HUES64 (cell line): ENCODE data around the gene MRPL19.
"Not testable (repeated sequence)": the region's sequence is repeated elsewhere in the genome, so short reads cannot be mapped to it uniquely, and the experiment has no call there.

ENCODE experiments used
- H3K27ac ChIP-seq: 2 replicates; pipeline ENCODE4 v1.7.0; 2013; ENCODE audit warnings: low read depth, low read length, inconsistent platforms
- H3K27me3 ChIP-seq: 2 replicates; pipeline ENCODE4 v1.6.1; 2013; ENCODE audit warnings: mild to moderate bottlenecking, low read length; ENCODE audit not compliant: insufficient read depth
- H3K36me3 ChIP-seq: 2 replicates; pipeline ENCODE4 v1.6.1; 2013; ENCODE audit warnings: mild to moderate bottlenecking, low read length; ENCODE audit not compliant: insufficient read depth
- H3K4me1 ChIP-seq: 2 replicates; pipeline ENCODE4 v1.6.1; 2013; ENCODE audit warnings: mild to moderate bottlenecking, low read length, moderate library complexity; ENCODE audit not compliant: insufficient read depth
- H3K4me3 ChIP-seq: 2 replicates; pipeline ENCODE4 v1.5.1; 2013; ENCODE audit warnings: mild to moderate bottlenecking, low read length, moderate library complexity
- H3K9ac ChIP-seq: 2 replicates; pipeline ENCODE4 v1.6.1; 2013; ENCODE audit warnings: mild to moderate bottlenecking, low read depth, low read length
- H3K9me3 ChIP-seq: 2 replicates; pipeline ENCODE4 v1.6.1; 2013; ENCODE audit warnings: low read depth, low read length; ENCODE audit not compliant: insufficient read depth
- WGBS: fragments of 150-250, 120-280 bp; methylation state at CpG from one replicate; pipeline ENCODE4 v1.1.7; 2013; ENCODE audit warnings: missing lambda C conversion rate; 5-methylcytosine and 5-hydroxymethylcytosine counted together

MRPL19 gene

GRCh38 chr2:75710220-75710576 lies 63.6 kb downstream of the MRPL19 start:
- peaks cover 16% of the 10 kb centered on the region for H3K36me3 ChIP-seq
- H3K4me1 ChIP-seq: peaks cover 11% of the 10 kb centered on the region; the same call in 1 of the 2 replicates
- peak overlapping the region; percentile 75 for H3K4me3 ChIP-seq
- WGBS: 5% methylated on average over 12 of the region's 12 CpGs
- no peaks in the 10 kb centered on the region for H3K27me3 ChIP-seq
- no peaks in the 10 kb centered on the region for H3K9me3 ChIP-seq
- H3K27ac ChIP-seq: peak overlapping the region; percentile 95
- H3K9ac ChIP-seq: peak overlapping the region; percentile 94

DNA sequence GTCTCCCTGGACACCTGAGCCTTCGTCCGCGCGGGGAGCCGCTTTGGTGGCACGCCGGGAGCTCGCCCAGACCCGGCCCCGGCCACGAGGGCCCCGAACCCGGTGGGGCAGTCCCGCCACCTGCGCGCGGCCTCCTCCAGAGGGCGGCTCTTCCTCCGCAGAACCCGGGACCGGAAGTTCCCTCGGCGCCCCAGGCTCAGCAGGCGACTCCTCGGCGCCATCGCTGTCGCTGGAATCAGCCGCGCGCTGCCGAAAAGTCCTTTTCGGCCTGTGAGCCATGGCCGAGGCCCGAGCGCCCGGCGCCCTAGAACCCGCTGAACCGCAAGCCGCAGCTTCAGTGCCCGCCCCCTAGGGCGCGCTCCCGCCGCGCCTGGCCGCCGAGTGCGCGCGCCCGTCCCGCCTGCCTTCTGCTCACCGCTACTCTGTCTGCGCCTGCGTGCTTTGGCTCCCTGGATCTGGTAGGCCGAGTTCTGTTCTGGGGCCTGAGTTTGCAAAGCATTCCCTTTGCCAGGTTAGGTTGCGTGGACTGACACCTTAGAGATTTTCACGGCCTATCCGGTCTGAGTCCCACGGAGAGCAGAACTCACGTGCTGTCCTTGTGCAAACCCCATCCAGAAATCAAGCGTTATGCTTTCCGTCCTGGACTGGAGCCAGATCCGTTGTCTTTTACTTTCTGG lies 64.1 kb downstream of the MRPL19 start, which contains the start of gene GCFC2:
Gene GCFC2 (minus strand): TSS at position 339 of the 677 bp plus-strand sequence. CDS start 60 bp downstream, at position 279.
- H3K27ac ChIP-seq: peak within 1 kb of the TSS; percentile 95
- peaks cover 11% of the 10 kb centered on the region; the same call in 1 of the 2 replicates for H3K4me1 ChIP-seq
- H3K9ac ChIP-seq: peak within 1 kb of the TSS; percentile 94
- no peaks in the 10 kb centered on the region for H3K9me3 ChIP-seq
- WGBS: 6% methylated on average over 66 of the region's 66 CpGs
- peaks cover 14% of the 10 kb centered on the region for H3K36me3 ChIP-seq
- H3K27me3 ChIP-seq: no peaks in the 10 kb centered on the region
- peak within 1 kb of the TSS; percentile 75 for H3K4me3 ChIP-seq

GRCh38 chr2:75711590-75711989 lies 65.0 kb downstream of the MRPL19 start:
- not testable (repeated sequence) for H3K27ac ChIP-seq, H3K9me3 ChIP-seq, H3K27me3 ChIP-seq, H3K36me3 ChIP-seq, H3K9ac ChIP-seq
- H3K4me3 ChIP-seq: peak overlapping the region; percentile 75
- H3K4me1 ChIP-seq: peaks cover 11% of the 10 kb centered on the region; the same call in 1 of the 2 replicates
- 97% methylated on average over 31 of the region's 31 CpGs for WGBS

DNA sequence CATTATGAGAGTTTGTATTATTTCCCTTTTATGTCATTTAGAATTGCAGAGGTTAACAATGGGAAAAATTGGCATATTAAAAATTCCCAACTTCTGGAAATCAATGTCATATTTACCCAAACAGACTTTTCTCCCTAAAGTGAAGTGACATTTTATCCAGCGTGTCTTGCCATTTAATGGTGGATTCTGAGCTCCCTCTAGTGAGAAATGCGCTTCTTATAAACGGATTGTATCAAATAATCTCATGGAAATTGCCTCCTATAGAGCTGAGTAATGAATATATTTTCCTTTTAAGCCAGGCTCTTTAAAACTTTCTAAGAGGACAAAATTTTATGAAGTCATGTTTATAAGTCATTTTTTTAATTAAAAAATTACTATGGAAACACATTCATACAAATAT lies 69.8 kb downstream of the MRPL19 start:
- H3K27ac ChIP-seq: no peak overlapping the region
- H3K36me3 ChIP-seq: no peaks in the 10 kb centered on the region
- no peaks in the 10 kb centered on the region for H3K27me3 ChIP-seq
- peaks cover 5% of the 10 kb centered on the region for H3K9me3 ChIP-seq
- no peak overlapping the region for H3K4me3 ChIP-seq
- H3K9ac ChIP-seq: no peak overlapping the region
- WGBS: 97% methylated on average over 3 of the region's 3 CpGs
- H3K4me1 ChIP-seq: no peaks in the 10 kb centered on the region

- peaks cover 5% of the 10 kb centered on the region for H3K9me3 ChIP-seq
- H3K27ac ChIP-seq: no peak overlapping the region
- H3K27me3 ChIP-seq: no peaks in the 10 kb centered on the region
- H3K36me3 ChIP-seq: no peaks in the 10 kb centered on the region
- no CpG with 5 or more reads among the region's 1 CpG for WGBS
- H3K4me1 ChIP-seq: no peaks in the 10 kb centered on the region
- no peak overlapping the region for H3K9ac ChIP-seq
- H3K4me3 ChIP-seq: no peak overlapping the region
Measured at GRCh38 chr2:75719616-75720015, 73.0 kb downstream of the MRPL19 start.

DNA sequence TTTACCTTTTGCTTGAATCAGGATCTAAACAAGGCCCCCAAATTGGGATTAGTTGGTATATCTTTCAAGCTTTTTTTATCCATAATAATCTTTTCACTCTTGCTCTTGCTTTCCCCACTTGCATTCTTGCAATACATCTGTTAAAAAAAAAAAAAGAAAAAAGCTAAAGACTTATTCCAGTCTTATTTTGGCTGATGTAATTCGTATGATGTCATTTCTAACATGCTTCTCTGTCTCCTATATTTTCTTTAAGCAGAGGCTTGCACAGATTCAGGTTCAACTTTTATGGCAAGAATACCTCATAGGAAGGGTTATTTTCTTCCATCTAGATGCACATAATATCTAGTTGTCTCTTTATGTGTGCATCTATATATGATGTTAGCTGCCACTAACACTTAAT lies 73.9 kb downstream of the MRPL19 start:
- Histone ChIP-seq H3K27me3 (no peaks in the 10 kb centered on the region), H3K4me3 (no peak overlapping the region), H3K4me1 (no peaks in the 10 kb centered on the region), H3K9me3 (peaks cover 5% of the 10 kb centered on the region), H3K36me3 (no peaks in the 10 kb centered on the region), H3K27ac (no peak overlapping the region), H3K9ac (no peak overlapping the region)
- WGBS: 100% methylated on average over 1 of the region's 1 CpG

GRCh38 chr2:75722687-75723086 lies 76.1 kb downstream of the MRPL19 start:
- no peaks in the 10 kb centered on the region for H3K4me1 ChIP-seq
- H3K27me3 ChIP-seq: no peaks in the 10 kb centered on the region
- no peaks in the 10 kb centered on the region for H3K36me3 ChIP-seq
- no peak overlapping the region for H3K4me3 ChIP-seq
- H3K27ac ChIP-seq: no peak overlapping the region
- H3K9me3 ChIP-seq: peaks cover 5% of the 10 kb centered on the region
- no peak overlapping the region for H3K9ac ChIP-seq

DNA sequence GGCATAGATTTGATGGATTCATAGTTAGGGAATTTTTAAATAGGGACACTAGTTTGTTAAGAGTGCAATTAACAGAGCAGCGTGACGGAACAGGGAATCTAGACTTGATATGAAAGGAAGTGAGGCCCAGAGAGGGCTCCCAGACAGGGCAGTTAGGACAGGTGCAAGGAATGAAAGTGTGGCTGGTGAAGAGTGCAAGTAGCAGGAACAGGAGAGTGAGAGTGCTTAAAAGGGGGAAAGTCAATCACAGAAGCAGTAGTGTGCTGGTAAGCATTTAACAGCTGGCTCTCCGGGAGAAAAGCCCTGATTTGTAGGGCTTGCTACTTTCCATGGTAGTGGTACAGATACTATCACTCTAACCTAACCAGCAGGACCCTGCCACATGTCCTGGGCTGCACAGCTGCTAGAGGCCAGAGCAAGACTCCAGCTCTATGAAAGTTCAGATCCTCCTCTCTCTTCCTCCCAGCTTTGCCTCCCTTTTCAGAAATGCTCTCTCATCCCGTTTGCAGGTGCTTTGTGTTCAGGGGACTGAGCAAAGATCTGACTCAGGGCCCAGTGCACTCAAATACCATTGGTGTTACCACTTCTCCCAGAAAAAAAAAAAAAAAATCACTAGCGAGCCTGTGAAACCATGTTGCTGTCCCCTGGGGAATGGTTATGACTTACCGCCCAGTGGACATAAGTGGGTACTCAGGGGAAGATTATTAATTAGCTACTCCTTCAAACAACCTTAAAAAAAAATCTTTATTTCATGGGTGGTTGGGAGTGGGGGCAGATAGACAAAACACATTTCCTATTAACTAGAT lies 82.2 kb downstream of the MRPL19 start:
- no peaks in the 10 kb centered on the region for H3K36me3 ChIP-seq
- 91% methylated on average over 4 of the region's 6 CpGs for WGBS
- H3K9me3 ChIP-seq: no peaks in the 10 kb centered on the region
- H3K27me3 ChIP-seq: no peaks in the 10 kb centered on the region
- H3K4me3 ChIP-seq: no peak overlapping the region
- no peak overlapping the region for H3K9ac ChIP-seq
- no peaks in the 10 kb centered on the region for H3K4me1 ChIP-seq
- H3K27ac ChIP-seq: no peak overlapping the region

GRCh38 chr2:75729861-75730260 lies 83.3 kb downstream of the MRPL19 start:
- H3K27ac ChIP-seq: no peak overlapping the region
- no peaks in the 10 kb centered on the region for H3K9me3 ChIP-seq
- H3K27me3 ChIP-seq: no peaks in the 10 kb centered on the region
- no peaks in the 10 kb centered on the region for H3K4me1 ChIP-seq
- no peak overlapping the region for H3K4me3 ChIP-seq
- no peaks in the 10 kb centered on the region for H3K36me3 ChIP-seq
- no peak overlapping the region for H3K9ac ChIP-seq
- 77% methylated on average over 5 of the region's 5 CpGs for WGBS

DNA sequence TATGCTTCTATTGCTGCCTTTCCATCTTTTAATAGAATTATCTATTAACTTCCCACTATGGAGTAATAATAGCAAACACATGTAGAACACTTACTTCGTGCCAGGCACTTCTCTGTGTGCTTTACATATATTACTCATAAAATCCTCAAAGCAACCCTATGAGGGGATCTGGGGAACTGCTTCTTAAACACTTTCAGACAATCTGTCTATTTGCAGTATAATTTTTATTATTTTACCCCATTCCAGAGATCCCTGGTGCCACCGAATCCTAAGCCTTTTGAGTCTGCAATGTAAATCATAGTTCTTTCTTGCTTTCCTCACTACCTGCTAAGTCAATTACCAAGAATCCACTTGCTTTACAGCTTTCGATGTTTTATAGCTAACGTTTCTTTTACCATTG lies 89.7 kb downstream of the MRPL19 start:
- Histone ChIP-seq H3K4me3 (no peak overlapping the region), H3K36me3 (no peaks in the 10 kb centered on the region), H3K4me1 (no peaks in the 10 kb centered on the region), H3K9me3 (no peaks in the 10 kb centered on the region; the same call in 1 of the 2 replicates), H3K27me3 (no peaks in the 10 kb centered on the region), H3K9ac (no peak overlapping the region), H3K27ac (no peak overlapping the region)
- 95% methylated on average over 3 of the region's 4 CpGs for WGBS

GRCh38 chr2:75737961-75738360 lies 91.4 kb downstream of the MRPL19 start:
- no peak overlapping the region for H3K4me3 ChIP-seq
- H3K9ac ChIP-seq: no peak overlapping the region
- no peaks in the 10 kb centered on the region; the same call in 1 of the 2 replicates for H3K9me3 ChIP-seq
- H3K27ac ChIP-seq: no peak overlapping the region
- no peaks in the 10 kb centered on the region for H3K27me3 ChIP-seq
- WGBS: 97% methylated on average over 1 of the region's 1 CpG
- no peaks in the 10 kb centered on the region for H3K36me3 ChIP-seq
- no peaks in the 10 kb centered on the region for H3K4me1 ChIP-seq
